NCI-H526 (cell line): ENCODE results near the gene CACHD1.
A peak's percentile ranks its signal among the peaks of the same experiment; 100 is the strongest.

Experiments used
- DNase-seq, 2 experiments: peaks; one replicate each; lab custom pipeline; 2025; lab: John Stamatoyannopoulos, UW

The CACHD1 gene

DNA sequence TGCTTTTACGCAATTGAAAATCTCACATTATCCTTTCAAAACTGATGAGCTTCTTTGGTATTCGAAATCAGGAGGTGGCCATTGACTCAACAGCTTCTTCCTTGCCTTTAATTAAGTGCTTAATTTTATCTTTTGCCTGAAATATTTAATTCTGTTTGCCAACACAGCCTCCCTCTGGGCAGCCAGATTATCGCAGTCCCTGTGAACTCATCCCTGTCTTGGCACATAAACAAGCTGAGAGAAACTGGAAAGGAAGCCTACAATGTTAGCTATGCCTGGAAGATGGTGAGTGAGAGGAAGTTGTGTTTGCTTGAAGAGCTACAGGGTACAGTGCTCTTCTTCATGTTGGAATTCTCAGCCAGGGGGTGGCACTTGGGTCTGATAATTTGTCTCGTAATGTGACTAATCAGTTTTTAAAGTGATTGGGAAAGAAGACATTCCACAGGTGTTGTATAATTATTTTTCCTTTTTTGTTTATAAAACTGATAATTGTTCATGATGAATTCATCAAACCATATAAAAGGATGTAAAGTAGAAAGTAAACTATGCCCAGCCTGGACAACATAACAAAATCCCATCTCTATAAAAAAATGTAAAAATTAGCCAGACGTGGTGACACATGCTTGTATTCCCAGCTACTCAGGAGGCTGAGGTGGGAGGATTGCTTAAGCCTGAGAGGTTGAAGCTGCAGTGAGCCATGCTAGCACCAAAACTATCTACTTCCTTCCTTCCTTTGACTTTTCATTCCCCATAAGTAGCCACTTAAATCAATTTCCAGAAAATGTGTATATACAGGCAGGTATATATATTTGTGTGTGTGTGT lies 184.8 kb downstream of the CACHD1 start:
- no peak for DNase-seq

DNA sequence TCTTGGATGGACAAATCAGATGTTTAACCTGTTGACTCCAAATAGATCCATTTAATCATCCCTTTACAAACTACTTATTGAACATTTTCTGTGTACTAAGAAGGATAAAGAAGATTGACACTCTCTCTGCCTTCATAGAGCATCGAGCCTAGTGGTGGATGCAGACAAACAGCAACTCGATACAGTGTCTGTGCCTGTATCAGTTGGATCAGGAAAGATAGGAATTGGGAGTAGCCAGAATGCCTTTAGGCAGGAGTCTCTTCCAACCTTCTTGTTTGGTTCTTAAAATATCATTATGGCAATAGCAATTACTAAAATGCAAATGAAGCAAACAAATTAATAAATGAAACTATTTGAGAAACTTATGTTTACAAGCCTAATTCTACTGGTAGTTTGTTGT lies 185.9 kb downstream of the CACHD1 start:
- DNase-seq, result no peak

DNA sequence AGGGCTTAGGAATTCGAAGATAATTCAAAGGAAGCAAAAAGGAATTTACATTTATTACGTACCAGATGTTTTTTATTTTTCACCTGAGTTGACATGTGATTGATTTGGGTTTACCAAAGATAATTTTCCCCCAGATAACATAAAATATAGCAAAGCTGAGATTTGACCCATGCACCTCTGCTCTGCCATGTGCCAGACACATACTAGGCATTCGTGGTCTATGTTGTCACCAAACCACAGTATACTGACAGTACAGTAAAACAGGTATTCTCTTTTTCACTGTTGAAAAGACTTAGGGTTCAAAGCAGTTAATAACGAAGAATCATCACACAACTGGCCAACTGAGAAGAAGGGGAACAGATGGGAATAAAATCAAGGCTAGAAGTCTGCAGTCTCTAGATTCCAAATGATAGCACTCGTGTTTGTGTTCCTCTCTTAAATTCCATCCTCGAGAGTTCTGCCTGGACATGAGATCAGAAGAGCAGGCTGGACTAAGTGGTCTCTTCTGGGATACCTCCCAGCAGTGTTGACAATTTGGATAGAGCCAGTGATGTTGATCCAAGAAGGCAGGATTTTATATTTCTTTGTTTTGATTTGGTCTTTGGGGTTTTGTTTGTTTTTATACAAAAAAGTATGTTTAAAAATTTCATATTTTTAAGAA lies 189.7 kb downstream of the CACHD1 start:
- DNase-seq, result no peak

DNA sequence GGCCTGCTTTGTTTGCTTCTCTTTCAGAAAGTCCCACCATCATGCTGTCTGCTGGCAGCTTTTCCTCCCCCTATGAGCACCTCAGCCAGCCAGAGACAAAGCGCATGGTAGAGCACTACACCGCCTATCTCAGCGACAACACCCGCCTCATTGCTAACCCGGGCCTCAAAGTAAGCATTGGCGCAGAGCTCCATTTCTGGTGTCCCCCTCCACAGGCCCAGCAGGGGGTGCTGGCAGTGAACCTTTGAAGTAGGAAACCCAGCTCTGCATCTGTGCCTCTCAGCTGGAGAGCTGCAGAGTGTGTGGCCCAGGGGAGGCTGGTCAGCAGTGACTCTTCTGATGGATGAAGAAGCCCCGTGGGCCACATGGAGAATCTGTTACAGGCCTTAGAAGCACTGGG lies 193.7 kb downstream of the CACHD1 start:
- DNase-seq, result peak; percentile 34 to 67

DNA sequence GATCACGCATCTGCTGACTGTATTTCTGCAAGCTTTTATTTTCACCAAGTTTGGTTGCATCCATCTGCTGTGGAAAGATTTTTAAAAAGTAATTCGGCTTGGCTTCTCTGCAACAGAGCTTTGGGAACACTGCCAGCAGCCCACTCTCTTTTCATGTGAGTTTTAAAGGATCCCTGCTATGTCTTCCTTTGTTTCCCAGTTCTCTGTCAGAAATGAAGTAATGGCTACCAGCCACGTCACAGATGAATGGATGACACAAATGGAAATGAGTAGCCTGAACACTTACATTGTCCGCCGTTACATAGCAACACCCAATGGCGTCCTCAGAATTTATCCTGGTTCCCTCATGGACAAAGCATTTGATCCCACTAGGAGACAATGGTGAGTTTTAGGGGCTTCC lies 194.4 kb downstream of the CACHD1 start:
- peak; percentile 24 to 49 for DNase-seq

DNA sequence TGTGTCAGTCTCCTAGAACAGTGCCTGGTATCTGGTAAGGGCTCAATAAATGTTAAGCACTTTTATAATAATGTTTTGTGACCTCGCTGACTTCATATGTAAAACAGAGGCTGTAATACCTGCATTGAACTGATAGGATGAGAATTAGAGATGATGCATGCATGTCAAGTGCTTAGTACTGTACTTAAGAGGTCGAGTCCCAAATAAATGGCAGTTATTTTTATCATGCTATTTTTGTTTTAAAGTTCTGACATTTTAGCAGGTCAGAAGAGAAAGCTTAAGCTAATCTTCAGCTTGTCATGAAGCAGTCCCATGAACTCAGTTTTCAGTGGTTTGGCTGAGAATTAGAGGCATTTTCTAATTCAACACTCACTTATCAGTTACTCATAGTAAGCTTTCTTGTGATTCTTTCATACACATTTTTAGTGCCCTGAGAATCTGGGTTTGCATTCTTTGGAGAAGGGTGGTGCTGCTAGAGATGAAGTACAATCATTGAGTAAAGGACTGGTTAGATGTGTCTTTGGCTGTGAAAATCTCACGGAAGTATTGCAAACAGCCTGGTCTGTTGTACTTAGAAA lies 199.3 kb downstream of the CACHD1 start:
- peak in 1 of 2 experiments; percentile 9 for DNase-seq

DNA sequence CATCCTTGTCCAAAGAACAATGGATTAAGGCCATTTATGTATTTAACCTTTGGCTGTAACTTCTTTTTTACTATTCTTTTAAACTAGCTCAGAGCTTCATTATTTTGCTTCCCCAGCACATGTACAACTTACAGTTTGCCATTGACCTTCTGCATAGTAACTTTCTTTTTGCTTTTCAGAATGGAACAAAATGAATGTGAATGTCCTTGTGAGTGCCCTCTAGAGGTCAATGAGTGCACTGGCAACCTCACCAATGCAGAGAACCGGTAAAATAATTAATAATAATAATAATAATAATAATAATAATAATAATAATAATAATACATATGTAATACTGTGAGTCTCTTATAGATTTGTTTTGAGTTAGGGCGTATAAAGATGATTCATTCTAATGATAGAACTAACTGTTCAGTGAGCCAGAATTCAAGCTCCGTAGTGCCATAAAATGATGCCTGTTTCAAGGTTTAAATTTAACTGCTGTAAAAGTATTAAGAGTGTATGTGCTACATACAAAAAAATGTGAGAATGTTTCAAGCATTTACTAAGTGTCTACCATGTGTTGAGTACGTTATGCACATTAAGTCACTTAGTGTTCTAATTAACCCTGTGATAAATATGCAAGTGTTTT lies 205.9 kb downstream of the CACHD1 start:
- DNase-seq, result peak in 1 of 2 experiments; percentile 41

DNA sequence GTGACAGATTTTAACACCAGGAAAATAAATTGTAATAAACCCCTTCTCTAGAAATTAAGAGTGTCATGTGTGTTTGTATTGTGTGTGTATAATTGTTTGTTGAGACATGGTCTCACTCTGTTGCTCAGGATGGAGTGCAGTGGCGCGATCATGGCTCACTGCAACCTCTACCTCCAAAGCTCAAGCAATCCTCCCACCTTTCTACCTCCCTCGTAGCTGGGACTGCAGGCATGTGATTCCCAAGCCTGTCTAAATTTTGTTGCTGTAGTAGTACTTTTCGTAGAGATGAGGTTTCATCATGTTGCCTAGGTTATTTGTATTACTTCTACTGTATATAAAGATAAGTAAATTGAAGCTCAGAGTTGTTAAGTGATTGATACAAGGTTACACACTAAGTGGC lies 206.5 kb downstream of the CACHD1 start:
- no peak for DNase-seq

DNA sequence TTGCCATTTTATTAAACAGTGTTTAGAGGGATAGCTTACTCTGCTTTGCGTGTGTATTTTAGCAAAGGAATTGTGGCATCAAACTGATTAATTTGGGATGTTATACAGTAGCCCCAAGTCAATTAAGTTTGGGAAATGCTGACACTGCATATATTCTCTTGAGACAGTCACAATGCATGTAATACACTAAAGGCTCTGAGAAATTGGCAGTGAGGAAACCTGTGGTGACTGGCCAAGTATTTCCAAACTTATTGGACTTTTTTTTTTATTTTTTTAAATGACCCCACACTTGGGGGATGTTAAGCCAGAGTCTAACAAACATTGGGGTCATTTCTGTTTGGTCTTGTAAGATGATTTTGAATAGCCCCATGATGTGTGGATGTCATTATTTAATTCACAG lies 207.6 kb downstream of the CACHD1 start:
- DNase-seq, result no peak

DNA sequence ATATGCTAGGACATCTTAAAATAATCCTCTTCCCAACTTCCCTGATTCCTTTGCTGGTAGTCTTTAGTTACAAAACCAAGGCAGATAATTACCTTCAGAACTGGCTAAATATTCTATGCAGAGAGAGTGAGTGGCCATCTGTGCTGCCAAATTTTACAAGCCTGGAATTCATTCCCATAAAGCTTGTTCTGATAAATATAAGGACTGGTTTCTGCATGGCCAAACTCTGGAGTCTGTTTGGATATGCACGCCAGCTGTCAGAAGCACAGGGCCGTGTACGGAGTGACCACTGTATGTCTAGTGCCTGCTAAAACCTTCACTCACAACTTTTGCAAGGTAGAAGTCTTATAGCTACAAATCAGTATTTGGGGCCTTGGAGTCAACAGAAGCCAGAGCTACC lies 208.4 kb downstream of the CACHD1 start:
- DNase-seq, result no peak

DNA sequence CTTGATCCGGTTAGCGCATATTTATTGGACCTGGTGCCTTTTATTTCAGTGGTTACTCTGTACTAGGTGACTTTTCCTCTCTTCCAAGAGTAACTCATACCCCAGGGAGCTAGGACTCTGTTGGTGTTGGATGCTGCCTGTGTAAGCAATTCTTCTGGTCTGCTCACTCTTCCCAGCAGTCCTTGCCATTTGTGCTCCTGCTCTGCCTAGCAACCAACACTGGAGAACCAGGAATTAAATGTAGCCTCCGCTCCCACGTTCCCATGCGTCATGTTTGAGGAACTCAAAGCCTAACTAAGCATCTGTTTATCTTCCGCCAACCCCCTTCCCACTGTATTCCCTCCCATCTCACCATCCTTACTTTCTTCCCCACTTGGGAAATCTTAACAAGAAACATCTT lies 209.2 kb downstream of the CACHD1 start:
- DNase-seq, result no peak

DNA sequence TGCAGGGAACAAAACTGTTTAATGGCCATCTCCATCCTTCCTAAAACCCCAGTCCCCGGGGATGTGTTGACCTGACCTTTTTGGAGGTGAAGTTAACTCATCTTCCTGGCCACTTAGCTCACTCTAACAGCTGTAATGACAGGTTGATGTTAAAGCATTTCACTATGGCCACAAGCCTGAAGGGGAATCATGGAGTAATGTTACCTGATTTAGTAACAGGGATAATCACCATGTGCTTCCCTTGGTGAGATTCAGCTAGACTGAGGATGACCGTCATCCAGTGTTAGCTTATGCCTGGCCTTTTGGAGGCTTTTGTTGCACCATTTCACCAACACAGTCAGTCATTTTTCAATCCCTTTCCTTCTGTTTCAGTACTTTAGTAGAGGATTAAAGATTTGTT lies 210.7 kb downstream of the CACHD1 start:
- no peak for DNase-seq

DNA sequence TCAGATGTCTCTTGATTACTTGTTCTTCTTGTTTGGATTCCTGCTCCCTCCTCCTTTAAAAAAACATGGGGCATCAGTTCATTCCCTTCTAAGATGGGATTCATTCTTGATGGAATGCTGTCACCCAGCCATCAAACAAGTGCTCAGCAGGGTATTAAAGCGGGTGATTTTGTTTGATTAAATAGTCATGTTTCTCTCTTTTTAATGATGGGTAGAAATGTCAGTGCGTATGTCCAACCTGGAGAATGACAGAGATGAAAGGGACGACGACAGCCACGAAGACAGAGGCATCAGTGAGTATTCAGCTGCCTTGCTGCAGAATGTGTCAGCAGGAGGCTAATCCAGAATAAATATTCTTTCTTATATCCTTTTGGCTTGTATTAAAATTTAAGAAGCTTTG lies 211.1 kb downstream of the CACHD1 start:
- DNase-seq, result no peak

DNA sequence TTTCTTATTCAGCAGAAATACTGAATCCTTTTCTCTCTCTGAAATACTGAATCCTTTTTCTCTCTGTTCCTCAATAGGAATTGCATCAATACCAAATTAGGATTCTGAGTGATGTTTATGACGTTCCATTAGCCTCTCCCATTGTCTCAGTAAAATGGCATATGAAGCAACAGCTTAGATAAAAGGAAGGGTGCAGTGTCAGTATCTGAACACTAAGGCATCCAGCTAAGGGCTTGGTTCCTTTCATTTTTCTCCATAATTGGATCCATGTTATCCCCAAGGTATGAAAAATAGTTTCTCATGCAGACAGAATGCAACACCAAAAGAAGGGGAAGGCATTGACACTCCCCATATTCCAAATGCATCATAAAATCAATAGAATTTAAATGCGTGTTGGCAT lies 213.5 kb downstream of the CACHD1 start:
- no peak for DNase-seq

DNA sequence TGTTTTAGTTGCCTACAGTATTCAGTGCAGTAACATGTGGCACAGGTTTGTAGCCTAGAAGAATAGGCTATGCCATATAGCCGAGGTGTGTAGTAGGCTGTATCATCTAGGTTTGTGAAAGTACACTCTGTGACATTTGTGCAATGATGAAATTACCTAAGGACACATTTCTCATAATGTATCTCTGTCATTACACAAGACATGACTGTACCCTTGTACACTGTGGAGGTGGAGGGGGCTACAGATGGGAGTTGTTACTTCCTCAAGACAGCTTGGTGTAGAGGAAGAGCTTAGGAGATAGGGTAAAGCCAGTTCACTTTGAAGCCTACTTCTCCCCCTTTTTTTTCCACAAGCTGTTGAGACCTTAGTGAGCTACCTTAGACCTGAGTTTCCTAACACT lies 215.3 kb downstream of the CACHD1 start:
- no peak for DNase-seq

DNA sequence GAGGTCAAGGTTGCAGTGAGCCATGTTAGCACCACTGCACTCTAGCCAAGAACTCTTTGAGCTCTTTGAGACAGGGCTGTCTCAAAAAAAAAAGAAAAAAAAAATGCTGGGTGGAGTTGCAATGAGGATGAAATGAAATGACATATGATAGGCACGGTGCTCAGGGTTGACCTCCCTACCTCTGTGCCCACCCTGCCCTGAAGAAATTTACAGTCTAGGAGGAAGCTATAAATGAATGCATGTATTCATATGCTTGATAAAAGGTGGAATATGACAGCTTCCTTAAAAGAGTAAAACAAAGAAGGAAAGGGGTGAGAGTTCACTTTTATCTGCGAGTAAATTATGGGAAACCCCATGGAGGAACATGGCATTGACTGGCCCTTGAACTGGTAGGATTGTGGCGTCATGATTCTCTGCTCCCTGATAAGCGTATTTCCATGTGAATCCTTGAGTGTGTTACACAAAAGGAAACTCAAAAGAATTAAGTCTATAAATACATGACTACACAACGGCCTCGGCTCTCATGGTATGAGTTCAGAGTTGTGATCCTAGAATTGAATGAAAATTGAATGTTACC lies 215.9 kb downstream of the CACHD1 start:
- DNase-seq, result no peak

DNA sequence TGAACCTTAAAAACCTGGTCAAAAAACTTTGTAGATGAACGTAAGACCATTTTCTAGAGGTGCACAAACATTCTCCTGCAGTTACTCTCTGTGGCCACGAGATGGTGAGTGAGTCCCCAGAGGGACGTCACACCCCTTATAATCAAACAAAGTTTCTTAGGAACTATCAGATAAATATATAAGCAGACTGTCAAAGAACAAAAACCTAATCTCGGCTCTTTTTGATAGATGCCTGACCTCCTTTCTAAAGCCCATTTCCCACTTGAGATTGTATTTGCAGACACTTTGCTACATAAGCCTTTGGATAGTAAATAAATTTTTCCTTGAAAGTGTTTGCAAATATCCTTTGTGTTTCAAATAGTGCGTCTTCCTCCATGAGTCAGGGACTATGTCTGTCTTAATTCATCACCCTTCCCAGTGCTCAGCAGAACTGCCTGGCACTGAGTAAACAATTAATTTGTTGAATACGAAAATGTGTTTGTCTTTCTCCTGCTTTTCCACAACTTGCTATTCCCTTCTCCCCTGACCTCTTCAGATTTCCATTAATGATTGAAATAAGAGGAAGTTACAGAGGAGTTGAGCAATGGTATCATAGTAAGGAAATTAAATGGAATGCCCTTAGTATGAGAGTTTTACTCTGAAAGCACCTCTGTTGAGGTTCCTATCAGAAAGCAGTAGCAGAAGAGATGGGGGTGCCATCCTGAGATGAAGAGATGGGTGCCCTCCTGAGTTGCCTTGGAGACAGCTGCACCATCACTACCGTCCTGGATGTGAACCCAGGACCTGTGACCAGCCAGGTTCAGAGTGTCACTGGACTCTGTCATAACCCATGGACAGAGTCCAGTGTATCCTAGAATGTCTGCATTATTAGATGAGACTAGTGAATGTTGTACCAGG lies 217.1 kb downstream of the CACHD1 start:
- DNase-seq, result peak in 1 of 2 experiments; percentile 61

DNA sequence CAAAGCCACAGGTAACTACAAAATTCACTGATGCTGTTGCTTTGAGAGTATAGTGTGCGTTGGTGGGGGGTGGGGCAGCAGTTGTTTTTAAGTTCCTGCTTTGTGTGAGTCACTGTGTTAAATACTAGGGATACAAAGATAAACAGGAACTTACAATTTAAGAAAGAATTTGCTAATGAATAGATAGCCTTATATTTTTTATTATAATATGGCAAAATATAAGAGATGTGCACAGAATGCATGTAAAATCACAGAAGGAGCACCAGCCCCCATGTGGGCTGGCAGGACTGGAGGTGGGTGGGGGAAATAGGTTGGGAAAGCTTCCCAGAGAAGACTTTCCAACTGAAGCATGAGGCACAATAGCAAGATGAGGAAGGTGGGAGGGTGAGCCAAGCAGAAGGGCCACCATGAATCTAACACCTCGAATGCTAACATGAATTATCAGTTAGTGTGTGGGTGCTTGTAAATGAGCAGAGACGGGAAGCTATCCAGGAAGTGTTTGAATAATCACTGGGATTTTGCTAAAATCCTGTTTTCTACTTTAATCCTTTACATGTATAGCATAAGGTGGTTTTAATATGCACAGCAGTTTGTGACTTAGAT lies 217.9 kb downstream of the CACHD1 start:
- no peak for DNase-seq

DNA sequence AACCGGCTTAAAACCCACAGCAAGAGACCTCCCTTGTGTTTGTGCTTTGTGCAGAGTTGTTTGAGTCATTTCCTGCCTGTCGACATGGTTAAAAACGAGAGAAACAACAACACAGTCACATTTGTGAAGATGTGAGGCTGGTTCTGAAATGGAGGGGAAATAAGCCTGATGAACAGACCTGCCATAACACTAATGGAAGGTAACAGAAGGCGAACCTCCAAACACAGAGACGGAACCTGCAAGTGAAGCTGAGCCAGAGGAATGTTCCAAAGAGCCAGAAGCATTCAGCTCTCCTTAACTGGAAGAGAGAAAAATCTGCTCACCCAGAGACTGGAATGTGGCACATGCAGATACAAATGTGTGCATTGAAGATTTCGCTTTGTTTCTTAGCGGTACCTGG lies 221.7 kb downstream of the CACHD1 start:
- DNase-seq, result no peak

DNA sequence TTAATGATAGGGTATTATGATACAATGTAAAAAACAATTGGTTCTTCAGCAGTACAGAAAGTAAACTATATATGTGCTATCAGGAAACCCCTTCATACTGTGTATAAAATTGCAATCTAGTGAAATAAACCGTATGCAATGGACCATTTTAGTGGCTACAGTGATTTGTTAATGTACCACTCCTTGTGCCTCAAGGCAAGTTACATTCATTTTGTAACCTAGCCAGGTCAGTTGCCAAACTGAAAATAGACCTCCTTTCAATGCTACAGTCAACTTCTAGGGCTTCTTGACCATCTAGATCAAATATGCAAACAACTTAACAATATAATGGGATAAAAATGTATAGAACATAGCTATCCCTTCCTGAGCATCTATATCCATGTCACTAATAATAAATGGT lies 223.0 kb downstream of the CACHD1 start:
- no peak for DNase-seq

DNA sequence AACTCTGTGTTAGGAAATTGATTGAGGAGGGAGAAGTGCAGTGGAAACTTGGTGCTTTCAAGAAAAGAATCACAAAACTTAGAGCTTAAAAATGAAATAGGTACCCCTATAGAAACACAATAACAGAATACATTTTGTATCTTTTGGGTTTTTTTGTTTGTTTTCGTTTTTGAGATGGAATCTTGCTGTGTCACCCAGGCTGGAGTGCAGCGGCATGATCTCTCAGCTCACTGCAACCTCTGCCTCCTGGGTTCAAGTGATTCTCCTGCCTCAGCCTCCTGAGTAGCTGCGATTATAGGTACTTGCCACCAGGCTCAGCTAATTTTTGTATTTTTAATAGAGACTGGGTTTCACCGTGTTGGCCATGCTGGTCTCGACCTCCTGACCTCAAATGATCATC lies 223.5 kb downstream of the CACHD1 start:
- no peak for DNase-seq
